NOMO-1 treated with dmso at 0.1 percent for 144 hours (cell line): ENCODE results near the gene GREM1.

Experiments used
- DNase-seq: peaks from one replicate; lab custom pipeline; 2025; ENCODE audit not compliant: unreplicated experiment; lab: John Stamatoyannopoulos, UW

GREM1 gene

DNA sequence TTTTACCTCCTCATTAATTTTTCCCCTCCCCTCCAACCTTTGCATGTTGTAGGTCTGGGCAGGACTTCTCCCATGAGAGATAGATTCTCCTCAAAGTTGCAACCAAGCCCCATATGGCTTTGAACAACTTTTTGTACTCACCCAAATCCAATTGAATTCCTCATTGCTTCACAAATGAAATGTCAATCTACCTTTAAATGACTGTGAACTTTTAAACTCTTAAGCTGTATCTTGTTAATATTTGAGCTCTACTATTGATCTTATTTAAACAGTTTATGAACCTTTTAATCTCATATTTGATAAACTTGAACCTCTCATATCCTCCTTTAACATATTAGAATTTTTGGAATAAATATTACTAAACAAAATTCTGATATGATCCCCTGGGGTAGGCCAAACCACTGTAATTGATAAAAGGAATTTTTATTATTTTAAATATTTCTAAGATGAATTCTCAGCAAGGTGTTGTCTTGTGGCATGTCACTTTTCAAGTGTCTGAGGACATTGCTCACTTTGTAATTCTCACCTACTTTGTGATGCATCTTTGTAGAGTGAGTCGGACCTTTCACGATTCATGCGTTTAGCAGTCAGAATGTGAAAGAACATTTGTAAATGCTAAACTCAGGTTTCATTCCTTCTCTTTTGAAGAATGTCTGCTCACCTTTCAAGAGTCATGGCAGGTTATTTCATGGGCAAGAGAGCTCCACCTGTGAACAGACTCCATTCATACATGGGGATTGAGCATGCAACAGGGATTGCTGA lies 23.4 kb upstream of the GREM1 start:
- DNase-seq, result no peak

DNA sequence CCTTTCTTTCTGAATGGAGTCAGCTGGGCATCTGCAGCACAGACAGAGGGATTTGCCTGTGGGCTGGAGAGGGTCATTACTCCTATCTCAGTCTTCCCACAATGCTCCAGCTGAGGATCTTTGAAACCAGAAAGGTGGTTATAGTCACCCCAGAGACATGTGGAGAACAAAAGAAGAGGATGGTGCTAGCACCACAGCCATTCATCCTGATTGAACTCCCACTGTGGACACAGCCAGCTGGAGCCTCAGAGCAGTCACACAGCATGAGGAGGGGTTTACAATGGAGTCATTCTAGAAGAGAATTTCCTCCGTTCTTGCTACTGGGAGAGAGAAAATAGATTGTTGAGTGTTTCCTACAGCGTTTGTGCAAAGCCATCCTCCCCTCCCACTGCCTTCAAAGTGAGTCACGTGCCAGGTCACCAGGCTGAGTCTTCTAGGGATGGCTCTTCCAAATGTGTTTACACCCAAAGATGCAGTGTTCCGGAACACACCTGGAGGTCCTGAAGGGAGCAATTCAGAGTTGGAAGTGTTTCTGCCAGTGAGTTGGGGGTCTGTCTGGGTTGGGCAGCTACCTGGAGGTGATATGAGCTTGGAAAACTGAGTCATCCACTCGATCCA lies 18.9 kb upstream of the GREM1 start:
- no peak for DNase-seq

DNA sequence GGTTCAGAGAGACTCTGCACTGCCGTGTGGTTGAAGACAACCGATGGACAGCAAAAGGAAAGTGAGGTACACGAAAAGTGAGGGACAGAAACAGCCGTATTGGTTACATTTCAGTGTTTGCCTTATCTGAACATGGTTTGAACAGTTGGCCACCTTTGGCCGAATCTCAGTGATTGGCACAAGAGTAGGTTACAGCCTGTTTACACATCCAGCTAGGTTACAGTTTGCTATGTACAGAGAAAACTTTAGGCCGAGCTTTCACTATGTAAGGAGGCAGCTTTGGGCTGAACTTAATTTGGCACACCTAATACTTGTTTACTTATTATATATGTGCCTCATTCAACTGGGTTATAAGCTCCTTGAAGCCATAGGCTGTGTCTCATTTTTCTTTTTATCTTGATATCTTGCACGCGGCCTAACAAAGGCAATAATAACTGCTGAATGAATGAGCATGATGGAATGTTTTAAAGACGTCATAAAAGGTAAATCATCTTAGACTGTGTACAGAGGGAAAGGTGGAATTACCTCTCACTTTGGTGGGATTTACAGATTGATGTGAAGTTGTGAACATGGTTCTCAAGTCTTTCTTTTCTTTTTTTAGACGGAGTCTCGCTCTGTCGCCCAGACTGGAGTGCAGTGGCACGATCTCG lies 17.2 kb upstream of the GREM1 start:
- DNase-seq, result no peak

DNA sequence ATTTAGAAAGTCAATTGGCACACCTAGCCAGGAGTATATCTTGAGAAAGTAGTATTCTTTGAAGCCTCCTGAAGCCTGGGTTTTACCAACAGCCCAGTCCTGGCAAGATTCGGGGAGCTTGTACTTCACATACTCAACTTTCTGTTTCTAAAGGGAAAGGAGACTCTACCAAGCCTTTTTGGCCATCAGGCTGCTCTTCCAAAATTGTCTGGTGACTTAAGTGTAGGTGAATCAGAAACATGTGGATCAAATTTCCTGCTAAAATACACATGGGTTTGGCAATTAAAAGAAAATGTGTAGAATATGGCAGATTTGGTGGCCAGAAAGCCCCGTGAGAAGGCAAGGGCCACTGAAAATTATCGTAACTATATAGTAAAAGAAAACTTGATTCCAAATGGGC lies 15.9 kb upstream of the GREM1 start:
- no peak for DNase-seq

DNA sequence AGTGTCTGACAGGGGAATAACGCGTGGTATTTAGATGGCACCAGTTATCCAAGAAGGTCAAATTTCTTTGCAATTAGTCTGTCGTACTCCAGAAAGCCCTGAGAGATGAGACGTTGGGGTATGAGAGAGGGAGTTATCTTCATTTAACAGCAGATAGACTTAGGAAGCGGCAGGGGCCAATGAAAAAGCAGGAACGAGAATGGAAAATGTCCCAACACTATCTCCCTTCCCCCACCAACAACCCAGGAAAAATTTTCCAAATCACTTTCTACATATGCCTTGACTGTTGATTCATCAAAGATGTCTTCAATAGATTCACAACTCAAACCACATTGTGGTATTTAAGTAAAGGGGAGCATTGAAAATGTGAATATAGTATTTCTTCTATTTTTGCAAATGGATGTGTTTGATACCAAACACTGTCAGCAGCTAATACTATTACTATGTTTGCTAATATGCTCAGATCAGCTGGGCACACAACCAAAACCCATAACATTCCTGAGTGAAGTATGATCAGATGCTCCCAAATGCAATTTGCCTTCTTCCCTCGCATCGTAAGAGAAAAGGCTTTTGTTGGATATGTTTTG lies 13.3 kb upstream of the GREM1 start:
- no peak for DNase-seq

DNA sequence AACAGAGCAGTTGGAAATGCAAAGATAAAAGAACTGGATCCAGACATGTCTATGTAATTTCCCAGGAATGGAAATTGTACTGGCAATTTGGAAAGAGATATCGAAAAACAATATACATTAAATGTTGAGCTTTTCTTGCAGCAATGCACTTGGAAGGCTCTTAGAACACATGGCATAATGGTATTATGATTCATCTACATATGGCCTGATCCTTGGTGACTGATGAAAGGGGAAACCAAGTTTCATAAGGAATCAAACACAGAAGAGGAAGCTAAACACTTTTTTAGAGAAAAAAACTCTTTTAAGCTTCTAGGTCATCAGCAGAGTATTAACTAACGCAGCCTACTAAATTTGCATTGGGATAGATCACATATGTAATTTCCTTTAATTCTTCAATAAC lies 12.4 kb upstream of the GREM1 start:
- DNase-seq, result no peak

DNA sequence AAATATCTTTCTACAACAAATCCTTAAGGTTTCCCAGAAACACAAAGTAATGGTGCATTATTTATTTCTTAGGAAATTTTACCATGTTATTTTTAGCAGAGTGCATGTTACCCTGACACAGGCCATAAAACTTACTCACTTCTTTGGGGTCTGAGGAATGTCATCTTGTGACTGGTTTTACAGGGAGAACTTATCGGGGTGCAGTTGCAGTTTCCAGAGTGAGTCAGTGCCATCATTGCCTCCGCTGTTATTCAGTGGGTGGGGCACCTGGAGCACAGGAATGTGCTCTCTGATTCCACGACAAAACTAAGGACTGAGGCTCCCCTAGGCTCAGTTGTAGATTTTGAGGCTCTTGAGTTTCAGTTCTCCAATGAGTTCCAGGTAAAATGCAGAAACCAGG lies 11.1 kb upstream of the GREM1 start:
- DNase-seq, result no peak

DNA sequence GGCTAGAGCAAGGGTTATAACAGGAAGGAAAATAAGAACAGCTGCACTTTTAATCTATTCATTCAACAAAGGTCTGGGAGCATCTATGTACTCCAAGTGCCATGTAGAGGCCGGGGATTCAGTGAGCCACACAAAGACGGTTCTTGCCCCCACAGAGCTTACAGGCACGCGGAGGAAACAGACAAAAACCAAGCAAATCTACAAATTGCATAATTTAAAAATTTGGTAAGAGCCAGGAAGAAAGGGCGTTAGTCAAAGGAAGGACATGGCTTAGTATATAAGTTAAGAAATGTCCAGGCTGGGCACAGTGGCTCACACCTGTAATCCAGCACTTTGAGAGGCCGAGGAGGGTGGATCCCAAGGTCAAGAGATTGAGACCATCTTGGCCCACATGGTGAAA lies 10.4 kb upstream of the GREM1 start:
- DNase-seq, result no peak

DNA sequence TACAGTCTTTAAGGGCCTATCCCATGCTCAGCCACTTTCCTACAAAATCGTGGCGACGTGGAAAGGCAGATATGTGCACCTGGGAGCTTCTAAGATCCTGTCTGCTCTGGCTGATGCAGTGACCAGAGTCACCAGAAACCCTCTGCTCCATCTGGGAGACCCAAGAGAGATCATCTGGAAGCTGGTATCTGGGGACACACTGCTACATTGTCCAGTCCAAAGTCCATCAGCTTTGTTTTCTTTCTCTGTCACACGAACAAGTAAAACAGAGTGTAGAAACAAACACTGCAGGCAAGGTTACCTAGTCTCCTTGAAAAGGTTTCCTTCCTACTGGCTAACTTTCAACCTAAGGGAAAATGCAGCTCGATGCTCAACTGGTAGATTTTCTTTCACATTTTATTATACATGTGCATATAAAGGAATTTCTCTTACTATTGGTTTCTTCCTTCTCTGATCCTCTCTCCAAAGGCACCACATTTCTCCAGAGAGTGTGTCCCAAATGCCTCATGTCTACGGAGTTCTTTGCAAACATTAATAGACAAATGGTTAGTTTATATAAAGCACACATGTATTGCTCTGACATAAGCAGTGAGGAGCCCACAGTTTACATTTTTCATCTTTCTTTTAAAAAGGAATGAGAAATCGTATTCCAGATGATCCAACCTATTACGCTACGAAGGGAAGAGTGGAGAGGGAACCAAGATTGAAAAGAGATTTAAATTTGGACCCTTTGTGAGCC lies 8.3 kb upstream of the GREM1 start:
- no peak for DNase-seq

DNA sequence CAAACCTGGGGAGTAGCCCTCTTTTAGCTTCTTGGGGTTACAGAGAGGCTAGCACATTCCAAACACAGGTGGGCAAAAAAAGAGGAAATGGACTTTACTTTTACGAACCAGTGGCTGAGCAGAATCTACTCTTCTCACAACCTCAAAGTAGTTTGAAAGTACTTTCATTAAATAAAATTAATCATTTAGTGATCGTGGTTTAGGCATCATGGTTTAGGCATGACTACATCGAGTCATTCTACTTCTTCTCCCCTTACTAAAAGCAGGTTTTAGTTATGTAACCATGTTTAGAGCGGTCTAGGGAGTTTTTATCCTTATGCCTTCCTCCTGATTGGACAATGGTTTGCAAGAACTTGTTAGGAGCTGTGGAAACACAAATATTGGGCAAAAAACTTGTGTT lies 2.5 kb upstream of the GREM1 start:
- no peak for DNase-seq

DNA sequence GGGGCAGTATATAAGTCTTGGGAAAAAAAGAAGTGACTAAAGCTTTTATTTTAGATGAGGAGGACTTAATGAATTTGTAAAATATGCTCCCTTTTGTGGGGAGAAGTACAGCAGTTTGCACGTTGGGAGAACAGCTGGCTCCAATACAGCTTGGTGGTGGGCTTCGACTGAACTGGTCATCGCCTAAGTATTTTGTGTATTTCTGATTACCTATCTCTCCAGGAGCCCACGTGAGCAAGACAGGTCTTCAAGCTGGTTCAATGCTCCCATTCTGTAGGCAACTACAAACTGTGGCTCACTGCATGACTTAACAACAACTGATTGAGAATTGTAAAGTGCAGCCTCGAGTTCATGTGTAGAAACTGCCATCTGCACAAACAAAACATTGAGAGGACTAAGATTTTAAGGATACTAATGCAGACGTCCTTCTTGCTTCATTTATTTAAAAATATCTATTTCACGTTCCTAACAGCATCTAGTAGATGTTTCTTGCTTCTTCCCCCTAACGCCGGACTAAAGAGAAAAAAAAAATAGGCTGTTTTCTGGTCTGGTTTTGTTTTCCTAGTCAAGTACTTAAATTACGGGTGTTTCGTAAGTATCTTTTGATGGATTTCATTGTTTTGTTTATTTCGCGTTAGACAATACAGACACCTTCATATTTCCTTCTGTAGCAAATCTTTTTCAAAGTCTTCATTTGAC lies 1.4 kb upstream of the GREM1 start:
- no peak for DNase-seq

DNA sequence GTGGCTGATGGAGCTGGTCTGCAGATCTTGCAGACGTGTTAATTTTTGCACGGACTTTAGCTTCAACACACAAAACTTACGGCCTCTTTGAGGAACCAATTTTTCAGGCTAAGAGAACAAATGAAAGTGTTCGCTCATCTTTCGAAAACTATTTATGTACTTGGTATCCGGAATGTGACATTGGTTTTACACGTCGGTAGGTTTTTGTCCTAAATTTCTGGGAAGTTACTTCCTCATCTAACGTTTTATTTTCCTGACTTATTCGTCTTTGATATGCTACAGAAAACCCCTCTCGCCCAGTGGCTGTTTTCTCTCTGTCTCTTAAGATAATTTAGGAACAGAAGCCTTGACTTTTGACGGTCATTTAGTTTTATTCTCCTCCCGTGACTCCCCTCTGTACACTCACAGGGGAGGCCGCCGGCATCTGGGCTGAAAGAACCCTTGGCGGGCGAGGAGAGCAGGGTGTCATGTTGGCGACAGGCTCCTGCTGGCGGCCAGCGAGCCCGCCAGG lies 834 bp upstream of the GREM1 start:
- no peak for DNase-seq

DNA sequence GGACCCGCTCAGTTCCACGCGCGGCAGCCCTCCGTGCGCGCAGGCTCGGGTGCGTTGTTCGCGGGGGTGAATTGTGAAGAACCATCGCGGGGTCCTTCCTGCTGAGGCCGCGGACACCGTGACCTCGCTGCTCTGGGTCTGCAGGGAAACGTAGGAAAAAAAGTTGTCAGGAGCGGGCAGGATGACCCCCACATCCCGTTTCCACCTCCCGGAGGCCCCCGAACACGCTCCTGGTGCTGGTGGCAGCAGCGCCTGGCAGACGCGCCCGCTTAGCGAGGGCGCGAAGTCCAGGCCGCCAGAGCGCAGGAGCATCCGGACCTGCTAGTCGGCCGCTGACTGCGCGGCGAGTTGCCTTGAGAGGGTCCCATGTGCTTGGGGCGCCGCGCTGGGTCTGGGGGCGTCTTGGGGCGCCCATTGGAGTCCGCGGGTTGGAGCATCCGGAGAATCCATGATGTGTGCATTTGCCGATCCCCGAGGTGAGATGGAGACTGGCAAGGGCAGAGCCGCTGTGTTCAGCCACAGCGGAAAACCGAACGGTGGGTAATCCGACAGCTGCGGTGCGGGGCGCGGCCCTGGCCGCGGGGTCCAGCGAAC lies 520 bp downstream of the GREM1 start:
- DNase-seq, result no peak

DNA sequence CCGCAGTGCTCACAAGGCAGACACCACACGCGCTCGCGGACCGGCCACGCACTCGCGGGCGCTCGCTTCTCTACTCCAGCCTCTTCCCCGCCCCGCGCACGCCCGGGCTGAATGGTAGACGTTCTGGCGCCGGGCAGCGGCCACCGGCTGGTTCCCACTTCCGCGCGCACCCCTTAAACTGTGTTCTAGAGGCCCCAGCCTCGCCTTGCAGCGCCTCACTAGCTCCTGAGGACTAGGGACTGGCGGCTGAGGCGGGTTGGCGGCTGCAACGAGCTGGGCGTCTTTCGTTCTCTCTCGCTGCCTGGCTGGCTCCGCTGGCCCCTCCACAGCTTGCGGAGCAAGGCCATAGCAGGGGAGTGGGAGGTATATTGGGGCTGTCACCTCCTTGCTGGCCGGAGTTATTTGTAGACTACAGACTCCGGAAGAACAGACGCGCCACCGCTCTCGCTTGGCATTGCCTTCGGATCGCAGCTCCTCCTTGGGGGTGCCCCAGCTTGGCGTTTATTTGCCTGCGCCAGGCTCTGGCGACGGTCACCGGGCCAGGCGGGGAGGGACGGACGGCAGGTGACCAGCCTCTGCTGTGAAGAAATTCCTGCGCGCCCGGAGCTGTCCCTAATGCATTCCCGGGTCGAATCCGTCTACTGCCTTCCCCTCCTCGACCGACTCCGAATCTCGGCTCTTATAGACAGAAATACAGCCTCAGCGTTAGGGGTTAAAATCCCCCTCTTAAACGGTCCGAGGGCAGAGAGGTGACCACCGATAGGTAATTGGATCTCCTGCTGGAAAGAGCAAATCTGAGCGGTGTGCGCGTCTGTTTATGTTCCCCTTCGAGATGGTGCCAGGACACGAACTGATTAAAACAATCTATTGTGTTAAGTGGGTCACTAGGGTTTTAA lies 1.3 kb downstream of the GREM1 start:
- DNase-seq, result no peak

DNA sequence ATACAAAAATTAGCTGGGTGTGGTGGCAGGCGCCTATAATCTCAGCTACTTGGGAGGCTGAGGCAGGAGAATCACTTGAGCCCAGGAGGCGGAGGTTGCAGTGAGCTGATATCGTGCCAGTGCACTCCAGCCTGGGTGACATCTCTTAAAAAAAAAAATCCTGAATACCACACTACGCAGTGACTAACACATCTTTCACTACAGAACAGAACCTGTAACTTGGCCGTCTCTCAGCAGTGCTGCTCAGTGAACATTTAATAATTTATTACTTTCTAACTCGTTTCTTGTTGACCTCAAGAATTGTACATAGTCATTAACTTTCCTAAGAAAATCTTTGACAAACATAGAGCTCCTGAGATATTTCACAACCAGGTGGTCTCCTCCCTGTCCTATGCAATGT lies 3.8 kb downstream of the GREM1 start:
- DNase-seq, result no peak

DNA sequence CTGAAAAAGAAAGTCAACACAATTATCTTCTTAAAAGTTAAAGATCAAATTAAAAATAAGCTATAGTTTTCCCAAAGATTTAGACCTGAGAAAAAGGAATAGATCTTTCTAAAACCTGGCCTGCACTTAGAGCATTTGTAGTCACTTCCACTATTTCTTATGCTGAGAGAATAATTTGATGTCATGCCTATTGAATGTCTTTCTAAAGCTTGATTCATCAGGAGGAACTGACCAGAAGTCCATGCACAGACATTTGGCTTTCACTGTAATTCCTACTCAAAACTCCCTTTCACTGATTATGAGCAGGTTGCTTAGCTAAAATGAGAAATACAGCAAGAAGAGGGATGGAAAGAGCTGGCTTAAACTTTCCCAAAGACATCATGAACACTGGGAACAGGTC lies 4.3 kb downstream of the GREM1 start:
- DNase-seq, result no peak

DNA sequence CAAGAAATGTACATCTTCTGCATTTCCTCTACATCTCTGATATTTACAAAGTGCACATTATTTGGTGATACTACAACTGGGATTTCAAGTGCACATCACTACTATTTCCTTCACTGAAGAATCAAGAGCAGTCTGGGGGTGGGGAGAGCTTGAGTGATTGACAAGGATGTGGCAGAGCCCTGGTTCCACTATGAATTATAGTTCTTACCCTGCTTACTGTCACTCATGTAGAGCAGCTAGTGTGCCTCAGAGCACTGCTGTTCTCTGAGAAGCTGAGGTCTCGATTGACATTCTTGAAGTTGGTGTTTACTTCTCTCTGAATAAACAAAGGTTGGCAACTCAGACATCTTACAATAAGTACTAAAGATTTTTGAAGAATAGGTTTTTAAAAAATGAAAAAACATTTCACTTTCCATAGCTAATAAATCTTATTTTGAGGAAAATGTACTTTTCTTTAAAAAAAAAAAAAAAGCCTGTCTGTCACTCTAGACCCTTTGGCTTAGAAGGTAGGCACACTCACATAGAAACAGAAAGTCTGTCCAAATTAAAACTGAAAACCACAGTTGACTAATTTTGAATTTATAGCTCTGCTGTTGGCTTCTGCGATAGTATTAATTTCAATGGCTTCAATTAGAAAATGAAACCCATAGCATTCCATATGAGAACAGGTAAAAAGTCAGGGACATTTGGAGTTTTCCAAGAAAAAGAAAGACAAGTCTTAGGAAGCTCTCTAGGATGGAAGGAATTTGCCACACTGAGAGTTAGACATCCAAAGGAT lies 5.6 kb downstream of the GREM1 start:
- DNase-seq, result no peak

DNA sequence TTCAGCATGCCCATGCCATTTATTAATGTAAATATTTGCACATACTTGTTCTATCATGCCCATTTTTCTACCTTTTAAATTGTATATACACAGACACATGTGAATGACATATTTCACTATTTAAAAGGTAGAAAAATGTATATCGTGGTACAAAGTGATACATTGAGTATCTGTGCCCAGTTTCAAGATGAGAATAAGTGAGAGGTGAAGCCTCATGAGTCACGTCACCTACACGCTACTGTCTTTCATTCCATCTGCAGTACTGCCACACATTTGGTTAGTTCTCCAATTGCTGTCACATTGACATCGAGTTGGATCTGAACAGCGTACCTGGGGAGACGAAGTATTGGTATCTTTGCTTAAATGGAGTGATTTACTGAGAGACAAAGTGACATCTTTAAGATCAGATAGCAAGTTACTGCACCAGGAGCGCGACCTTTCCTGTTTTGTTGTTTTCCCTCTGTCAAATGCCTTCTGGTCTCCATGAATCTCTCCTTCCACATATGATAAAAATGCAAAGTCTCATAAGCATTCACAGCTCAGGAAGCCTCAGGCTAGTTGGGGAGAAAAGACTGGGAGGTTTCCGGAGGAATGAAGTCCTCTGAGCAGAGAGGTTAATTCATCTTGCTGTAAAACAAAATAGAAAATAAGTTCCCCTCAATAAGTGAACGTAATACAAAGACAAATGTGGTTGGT lies 12.0 kb downstream of the GREM1 start:
- no peak for DNase-seq
